NCI-H1105 treated with DMSO at 0.1 percent for 48 hours (cell line): ENCODE measurements around the gene FTCDNL1.
A peak's percentile ranks its signal among the peaks of the same experiment; 100 is the strongest.

Experiments used
- DNase-seq: peaks from one replicate; lab custom pipeline; 2025; lab: John Stamatoyannopoulos, UW

The FTCDNL1 gene

GRCh38 chr2:199742884-199743283 is 108.1 kb downstream of the FTCDNL1 start:
- no peak for DNase-seq

DNA sequence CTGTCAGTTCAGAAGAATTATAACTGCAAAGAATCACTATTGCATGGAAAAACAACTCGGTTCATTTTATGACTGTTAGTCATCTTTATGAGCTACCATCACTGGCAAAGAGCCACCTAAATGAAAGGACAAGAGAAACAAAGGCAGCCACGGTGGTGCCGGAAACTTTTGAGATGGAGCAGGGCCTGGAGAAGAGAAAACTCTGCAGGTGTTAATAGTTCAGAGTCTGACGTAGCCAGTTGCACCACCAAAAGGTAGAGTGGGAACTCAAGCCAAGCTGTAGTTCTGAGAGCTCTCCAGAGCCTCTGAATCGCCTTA is 110.9 kb downstream of the FTCDNL1 start:
- no peak for DNase-seq

- peak; percentile 34 for DNase-seq
Measured at GRCh38 chr2:199739413-199740110, 111.4 kb downstream of the FTCDNL1 start.

GRCh38 chr2:199738727-199739412 is 112.1 kb downstream of the FTCDNL1 start:
- no peak for DNase-seq

DNA sequence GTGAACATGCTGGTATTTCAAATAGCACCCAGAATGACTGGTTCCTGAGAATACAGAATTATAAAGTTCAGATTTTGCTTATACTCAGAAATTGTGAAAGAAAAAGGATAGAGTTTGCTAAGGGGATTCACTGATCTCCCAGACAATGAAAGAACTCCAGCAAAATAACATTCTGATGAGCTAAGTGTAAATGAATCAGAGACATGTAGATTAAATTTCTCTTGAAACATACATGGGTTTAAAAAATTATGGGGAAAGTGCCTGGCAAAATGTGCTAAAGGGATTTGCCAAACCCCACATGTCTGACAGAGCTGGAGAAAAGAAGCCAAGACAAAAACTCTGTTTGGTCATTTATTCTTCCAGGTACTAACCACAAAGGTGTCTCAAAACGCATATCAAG is 116.3 kb downstream of the FTCDNL1 start:
- no peak for DNase-seq

DNA sequence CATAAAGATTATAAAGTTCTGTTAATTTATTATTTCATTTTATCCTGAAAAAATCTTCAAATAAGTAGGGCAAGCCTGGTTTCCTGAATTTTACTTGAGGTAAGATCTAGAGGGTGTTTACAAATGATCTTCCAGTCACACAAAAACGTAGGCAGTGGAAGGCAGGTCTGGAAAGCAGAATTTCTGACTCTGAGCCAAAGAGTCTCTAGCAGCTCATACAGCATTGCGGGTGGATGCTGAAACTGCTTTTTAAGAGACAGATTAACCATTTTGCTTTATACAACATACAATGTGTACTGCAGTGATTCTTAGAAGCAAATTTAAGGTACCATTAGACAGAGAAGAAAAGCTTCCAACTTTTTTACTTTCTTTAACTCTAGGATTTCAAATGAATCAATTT is 117.0 kb downstream of the FTCDNL1 start:
- no peak for DNase-seq

- DNase-seq: no peak
Measured at GRCh38 chr2:199727801-199728200, 123.2 kb downstream of the FTCDNL1 start.

- no peak for DNase-seq
Measured at GRCh38 chr2:199727306-199727705, 123.7 kb downstream of the FTCDNL1 start.

DNA sequence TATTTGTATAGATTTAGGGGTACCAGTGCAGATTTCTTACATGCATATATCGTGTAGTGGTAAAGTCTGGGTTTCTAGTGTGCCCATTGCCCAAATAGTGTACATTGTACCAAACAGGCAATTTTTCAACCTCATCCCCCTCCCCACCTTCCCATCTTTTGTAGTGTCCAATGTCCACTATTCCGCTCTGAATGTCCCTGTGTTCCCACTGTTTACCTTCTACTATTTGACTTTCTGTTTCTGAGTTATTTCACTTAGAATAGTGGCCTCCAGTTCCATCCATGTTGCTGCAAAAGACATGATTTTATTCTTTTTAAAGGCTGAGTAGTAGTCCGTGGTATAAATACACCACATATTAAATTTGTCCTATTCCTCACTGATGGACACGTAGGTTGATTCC is 132.9 kb downstream of the FTCDNL1 start:
- no peak for DNase-seq

DNA sequence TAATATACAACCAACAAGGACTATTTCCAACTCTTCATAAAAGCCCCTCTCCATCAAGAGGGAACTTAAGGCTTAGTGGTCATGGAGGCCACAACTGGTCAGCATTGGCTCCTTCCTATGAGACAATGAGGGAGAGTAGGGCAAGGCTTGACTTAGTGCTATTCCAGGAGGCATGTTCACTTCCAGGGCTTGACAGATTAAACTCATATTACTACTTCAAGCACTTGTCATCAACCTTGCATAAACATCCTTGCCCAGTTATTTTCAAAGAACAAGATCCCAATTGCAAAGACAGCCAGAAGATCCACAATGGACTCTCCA is 133.4 kb downstream of the FTCDNL1 start:
- DNase-seq: no peak

- peak; percentile 71 for DNase-seq
Measured at GRCh38 chr2:199716807-199717586, 134.0 kb downstream of the FTCDNL1 start.

GRCh38 chr2:199713746-199714145 is 137.2 kb downstream of the FTCDNL1 start:
- no peak for DNase-seq

DNA sequence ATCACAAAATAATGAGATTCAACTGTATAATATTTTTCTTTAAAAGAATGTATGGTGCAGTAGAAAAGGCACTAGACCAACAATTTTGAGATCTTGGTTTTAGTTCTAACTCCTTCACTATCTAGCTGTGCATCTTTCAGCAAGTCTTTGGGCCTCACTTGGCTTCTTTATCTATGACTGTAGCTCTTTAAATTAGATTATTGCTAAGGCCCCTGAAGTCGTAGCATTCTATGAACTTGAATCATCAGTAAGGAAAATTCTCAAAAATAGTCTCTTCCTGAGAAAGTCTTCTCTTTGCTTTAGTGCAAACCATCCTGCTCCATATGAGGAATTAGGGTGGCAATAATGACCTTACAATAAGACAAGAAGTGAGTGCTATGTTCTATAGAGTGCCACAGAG is 140.4 kb downstream of the FTCDNL1 start:
- DNase-seq: no peak
